Stimulated activated CD4-positive, alpha-beta T cell treated with anti-CD3 and anti-CD28 coated beads, Interleukin-2, amount 100 ng/mL, for 24 hours (primary cell): ENCODE measurements around the gene DCST1.

Source experiments
- DNase-seq, 2 donors: peaks; one replicate each; pipeline ENCODE4 v3.0.0-alpha.2; 2020

The DCST1 gene

GRCh38 chr1:155037043-155037442 is 3.4 kb downstream of the DCST1 start:
- no peak for DNase-seq

DNA sequence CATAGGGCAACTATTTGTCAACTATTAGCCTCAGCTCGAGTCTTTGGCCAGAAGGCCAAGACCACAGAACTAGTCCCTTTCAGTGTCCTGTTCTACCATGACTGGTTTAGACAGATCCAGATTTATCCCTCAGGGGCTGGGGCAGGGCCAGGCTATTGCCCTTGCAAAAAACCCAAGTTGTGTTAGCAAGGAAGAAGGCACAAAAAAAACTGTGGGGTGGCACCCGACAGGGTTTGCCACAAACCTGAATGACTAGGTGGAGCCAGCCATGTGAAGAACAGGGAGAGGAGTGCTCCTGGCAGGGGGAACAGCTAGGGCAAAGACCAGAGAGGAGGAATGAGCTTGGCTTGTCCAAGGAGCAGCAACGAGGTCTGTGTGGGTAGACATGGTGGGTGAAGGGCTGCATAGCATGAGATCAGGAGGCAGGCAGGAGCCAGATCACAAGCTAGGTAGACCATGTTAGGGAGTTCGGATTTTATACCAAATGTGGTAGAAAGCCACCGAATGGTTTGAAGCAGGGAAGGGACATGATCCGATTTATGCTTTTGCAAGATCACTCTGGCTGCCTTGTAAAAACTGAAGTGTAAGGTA is 4.3 kb downstream of the DCST1 start:
- no peak for DNase-seq

- no peak for DNase-seq
Measured at GRCh38 chr1:155038602-155039307, 5.1 kb downstream of the DCST1 start.

DNA sequence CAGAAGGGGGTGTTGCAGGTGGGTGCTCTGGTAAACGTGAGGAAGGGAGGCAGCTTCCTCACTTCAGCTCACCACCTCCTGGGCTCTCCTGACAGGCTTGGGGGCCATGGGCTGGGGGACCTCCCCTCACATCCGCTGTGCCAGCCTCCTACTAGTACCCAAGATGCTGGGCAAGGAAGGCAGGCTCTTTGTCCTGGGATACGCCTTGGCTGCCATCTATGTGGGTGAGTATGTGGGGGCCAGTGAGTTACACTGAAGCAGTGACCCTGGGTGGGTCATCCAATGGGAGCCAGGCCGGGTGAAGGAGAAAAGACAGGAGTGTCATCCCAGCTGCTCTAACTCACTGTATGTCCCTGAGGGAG is 5.7 kb downstream of the DCST1 start:
- no peak for DNase-seq

GRCh38 chr1:155040358-155041093 is 6.9 kb downstream of the DCST1 start:
- DNase-seq, result no peak

DNA sequence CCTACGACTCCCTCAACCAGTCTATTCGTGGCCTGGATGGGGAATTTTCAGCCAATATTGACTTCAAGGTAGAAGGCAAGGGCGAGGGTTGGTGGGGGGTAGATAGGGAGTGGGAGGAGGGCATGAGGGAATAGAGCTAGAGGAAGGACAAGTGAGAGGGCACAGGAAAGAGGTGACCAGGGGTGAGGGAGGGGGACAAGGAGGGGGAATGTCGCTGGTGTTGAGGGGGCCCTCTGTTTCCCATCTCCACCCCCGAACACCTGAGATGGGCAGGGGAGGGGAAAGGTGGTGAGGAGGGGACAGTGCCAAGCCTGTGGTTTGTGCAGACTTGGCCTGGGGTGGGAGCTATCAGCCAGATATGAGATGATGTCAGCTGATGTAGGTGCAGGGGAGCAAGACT is 9.2 kb downstream of the DCST1 start:
- DNase-seq, result no peak

DNA sequence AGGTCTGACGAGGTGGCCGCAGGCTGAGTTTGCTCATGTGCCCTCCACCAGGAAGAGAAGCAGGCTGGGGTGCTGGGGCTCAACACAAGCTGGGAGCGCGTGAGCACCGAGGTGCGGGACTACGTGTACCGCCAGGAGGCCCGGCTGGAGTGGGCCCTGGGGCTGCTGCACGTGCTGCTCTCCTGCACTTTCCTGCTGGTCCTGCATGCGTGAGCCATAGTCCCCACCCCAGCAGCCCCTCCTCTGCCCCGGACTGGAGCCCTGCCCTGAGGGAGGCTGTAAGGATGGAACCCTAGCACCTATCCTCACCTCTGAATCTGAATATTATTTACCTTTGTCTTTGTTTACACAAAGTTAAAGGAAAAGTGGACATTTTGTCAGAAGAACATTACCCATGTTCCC is 9.7 kb downstream of the DCST1 start:
- DNase-seq, result no peak

DNA sequence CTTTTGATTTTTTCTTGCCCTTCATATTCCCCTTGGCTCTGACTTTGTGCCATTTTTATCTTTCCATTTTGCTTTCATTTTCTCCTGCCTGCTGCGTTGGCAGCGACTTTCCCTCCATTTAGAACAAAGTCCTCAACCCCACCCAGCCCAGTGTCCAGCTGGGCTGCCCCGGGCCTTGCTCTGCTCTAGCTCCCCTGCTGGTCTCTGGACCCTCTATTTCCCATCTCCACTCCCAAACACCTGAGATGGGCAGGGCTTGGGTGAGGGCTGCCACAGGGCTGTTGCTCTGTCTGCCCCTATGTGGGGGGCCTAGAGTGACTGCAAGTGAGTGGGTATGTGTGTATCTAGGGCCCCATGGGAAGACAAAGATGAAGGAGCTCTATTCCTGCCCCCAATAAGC is 10.2 kb downstream of the DCST1 start:
- no peak for DNase-seq

- no peak for DNase-seq
Measured at GRCh38 chr1:155044365-155044764, 10.7 kb downstream of the DCST1 start.

DNA sequence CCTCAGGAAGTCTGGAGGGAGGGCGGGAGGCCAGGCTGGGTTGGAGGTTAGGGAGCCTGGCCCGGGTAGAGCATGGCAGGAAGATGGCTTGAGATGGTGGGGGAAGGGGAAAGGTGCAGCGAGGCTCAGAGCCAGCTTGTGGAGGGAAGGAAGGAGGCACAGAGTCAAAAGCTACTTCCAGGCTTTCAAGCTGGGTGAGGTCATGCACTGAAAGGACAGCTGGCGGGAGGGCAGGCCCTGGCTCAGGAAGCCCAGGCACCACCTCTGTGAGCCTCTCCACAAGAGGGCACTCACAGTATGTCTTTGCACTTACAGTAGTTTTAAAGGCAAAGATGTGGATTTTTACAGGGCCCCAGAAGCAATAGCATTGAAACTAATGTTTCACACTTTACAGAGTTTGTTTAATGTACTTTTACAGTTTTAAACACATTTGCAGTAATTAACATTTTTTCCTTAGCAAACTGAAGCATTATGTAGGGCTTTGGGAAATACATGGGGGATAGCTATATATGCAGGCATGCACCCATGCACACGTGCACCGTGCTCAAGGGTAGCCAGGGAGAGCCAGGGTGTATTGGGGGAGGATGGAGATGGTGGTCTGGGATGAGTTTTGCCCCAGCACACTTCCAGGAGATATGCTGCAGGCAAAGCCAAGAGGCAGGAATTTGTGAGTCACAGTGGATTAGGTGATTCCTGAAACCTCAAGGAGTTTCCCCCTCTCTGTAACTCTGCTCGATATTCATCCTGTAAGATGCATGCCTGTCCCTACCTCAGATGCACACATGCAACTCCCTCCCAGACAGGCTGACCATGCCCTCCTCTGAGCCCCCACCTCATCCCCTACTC is 11.4 kb downstream of the DCST1 start:
- DNase-seq, result peak; percentile 60 to 64

DNA sequence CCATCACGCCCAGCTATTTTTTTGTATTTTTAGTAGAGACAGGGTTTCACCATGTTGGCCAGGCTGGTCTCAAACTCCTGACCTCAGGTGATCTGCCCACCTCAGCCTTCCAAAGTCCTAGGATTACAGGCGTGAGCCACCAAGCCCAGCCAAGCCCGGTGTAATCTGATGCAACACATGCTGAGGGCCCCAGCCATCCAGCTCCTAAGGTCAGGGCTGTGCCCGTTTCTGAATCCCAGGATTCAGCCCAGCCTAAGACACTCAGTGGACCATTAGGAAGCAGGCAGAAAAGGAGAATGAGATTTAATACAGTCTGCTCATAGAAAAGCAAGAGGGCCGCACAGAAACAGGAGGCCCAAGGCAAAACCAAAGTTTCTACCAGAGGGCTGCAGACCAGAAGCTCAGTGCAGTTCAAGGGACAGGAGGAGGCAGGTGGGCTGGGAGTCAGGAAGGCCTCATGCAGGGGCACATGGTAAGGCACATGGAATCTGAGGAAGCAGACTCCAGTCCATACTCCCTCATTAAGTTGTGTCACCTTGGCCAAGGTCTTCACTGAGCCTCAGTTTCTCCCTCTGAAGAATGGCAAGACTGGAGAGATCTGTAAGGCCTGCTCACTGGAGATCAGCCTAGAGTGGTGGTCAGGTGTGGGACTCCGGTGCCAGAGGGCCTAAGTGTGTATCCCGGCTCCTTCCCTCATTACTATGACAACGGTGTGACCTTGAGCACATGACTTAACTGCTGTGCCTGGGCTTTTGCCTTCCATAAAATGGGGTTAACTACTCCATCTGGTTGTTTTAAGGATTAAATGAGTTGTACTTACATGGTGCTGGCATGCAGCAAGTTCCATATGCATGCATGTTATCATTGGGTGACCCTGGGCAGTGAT is 15.1 kb downstream of the DCST1 start:
- DNase-seq, result no peak

GRCh38 chr1:155049651-155050559 is 16.3 kb downstream of the DCST1 start:
- peak in 1 of 2 donors; percentile 24 for DNase-seq

DNA sequence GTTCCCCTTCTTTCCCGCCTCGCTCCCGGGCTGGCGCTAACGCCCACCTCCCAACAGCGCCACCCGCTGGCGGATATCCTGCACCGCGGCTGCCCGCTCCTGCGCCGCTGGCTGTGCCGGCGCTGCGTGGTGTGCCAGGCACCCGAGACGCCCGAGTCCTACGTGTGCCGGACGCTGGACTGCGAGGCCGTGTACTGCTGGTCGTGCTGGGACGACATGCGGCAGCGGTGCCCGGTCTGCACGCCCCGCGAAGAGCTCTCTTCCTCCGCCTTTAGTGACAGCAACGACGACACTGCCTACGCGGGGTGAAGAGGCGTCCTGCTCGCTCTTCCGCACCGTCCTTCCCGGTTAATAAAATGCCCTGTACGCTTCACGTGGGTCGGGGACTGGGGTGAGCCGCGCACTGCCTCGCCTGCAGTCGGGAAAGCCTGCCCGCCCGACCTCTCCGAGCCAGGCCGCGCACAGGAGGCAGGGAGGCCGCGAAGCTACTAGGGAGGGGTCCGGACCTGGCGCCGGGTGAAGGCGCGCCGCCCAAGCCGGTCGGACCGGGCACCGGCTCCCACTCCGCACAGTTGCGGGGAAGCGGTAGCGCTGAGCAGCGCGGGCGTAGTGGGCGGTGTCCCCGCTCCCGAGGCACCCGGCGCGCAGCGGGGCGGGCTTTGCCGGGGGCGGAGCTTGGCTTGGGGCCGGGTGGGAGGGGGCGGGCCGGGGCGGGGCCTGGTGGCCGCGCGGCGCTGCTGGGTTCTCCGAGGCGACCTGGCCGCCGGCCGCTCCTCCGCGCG is 17.1 kb downstream of the DCST1 start, which contains the start of gene ADAM15:
TSS of gene ADAM15 (plus strand) at position 757 of the 782 bp plus-strand sequence. CDS start 71 bp downstream, outside the sequence.
- DNase-seq, result peak; percentile 84 to 86

- no peak for DNase-seq
Measured at GRCh38 chr1:155051342-155051776, 17.7 kb downstream of the DCST1 start.

DNA sequence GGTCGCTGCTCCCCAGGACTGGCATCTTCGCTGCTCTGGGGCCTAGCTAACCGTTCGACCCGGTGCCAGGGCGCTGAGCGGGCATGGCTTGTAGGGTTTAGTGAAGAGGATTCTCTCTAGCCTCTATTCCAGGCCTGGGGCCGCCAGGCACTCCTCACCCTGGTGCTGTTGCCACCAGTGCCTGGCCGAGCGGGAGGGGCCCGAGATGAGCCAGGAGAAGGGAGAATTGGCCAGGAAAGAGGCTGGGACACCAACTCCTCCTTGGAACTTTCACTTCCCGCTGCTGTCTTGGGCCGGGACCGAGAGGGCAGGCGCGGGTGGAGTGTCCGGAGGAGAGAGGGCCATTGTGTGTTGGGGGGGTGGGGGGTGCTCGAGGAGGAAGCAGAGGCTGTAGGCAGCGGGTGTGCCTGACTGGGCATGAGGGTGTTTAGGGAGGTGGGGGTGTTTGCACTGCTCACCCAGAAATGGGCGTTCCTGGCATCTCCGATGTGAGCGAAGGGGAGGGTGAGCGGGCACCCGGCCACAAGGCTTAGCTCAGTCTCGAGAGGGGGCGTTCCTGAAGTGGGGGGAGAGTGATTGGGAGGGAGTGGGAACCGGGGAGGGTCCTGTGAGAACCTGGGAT is 18.3 kb downstream of the DCST1 start:
- peak; percentile 49 to 53 for DNase-seq

DNA sequence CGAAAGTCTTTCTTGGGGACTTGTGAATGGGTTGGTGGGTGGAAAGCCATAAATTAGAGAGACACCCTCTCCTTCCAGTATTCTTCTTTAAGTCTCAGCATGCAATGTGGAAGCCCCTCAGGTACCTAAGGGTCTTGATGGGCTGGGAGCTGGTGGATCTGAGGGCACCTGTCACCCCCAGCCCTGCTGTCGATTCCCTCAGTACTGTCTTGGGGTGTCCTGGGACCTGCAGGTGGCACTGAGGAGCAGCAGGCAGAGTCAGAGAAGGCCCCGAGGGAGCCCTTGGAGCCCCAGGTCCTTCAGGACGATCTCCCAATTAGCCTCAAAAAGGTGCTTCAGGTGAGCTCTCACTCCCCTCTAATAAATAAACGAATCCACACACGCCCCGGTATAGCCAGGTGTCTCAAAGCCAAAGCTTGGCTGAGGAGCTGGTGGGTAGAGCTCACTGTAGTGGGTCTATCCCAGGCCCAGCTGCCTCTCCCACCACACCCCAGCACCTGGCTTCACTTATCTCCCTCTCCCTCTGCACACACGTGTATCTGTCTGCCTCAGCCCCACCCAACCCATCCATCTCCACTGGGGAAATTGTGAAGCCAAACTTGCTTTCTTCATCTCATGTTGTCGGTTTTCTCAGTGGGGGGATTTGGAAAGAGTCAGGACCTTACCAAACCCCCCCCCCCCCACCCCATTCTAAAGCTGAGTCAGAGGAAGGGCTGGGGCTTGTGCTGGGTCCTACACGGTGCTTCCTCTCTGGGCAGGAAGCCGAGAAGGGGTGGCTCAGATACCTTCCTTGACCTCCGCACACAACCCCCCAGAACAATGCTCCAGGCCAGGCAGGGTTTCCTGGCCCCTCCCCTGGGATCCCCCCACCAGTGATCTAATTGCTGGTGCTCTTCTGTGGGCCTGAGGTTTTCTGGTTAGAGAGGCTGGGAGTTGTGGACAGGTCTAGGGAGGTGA is 19.1 kb downstream of the DCST1 start:
- peak; percentile 30 to 41 for DNase-seq

DNA sequence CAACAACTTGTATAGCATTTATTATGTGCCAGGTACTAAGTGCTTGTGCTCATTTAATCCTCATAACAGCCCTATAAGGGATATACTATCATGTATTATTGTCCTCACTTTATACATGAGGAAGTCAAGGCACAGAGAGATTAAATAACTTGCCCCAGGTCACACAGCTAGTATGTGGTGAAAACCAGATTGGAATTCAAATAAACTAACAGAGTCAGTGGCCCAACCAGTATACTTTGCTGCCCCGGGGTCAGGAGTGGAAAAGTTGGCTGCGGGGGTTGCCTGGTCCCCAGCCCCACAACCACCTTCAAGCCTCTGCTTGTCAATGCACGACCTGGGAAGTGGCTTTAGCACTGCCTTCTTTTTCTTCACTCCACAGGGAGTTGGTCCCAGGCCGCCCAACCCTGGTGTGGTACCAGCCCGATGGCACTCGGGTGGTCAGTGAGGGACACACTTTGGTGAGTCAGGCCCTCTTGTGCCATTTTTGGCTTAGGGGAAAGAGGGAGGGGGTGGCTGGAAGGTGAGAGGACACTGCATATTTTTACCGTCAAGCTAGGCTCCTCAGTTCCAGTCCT is 20.0 kb downstream of the DCST1 start:
- DNase-seq, result no peak

- DNase-seq, result no peak
Measured at GRCh38 chr1:155057104-155057503, 23.5 kb downstream of the DCST1 start.
